ENCODE results near the gene CDKAL1.

The CDKAL1 gene

GRCh38 chr6:21102624-21103023 lies 568.4 kb downstream of the CDKAL1 start:
- WGBS (ENCODE audit: insufficient coverage, insufficient read length): no CpG with 5 or more reads among the region's 7 CpGs
- H3K4me1 ChIP-seq (ENCODE audit: control insufficient read depth, insufficient read depth, low read length): peaks cover 5% of the 10 kb centered on the region; the same call in 1 of the 2 replicates
- no peaks in the 10 kb centered on the region for H3K9me3 ChIP-seq (ENCODE audit: control insufficient read depth, insufficient read depth, low read length)
- H3K27ac ChIP-seq (ENCODE audit: low read length): no peak overlapping the region
- H3K4me3 ChIP-seq (ENCODE audit: low read length): no peak overlapping the region
- DNase-seq (ENCODE audit: low read depth, low spot score): no peak
- no peaks in the 10 kb centered on the region for H3K27me3 ChIP-seq (ENCODE audit: control insufficient read depth, insufficient read depth, low read length)
- H3K36me3 ChIP-seq (ENCODE audit: control insufficient read depth, insufficient read depth, low read length): no peaks in the 10 kb centered on the region

GRCh38 chr6:21103626-21104224 lies 569.5 kb downstream of the CDKAL1 start:
- no peak overlapping the region for H3K27ac ChIP-seq (ENCODE audit: low read length)
- WGBS (ENCODE audit: insufficient coverage, insufficient read length): no CpG with 5 or more reads among the region's 4 CpGs

GRCh38 chr6:21104288-21104687 lies 570.0 kb downstream of the CDKAL1 start:
- Histone ChIP-seq H3K4me1 (ENCODE audit: control insufficient read depth, insufficient read depth, low read length) (0 out of 2 replicates have a peak, but pooled peaks cover 1% of the 10 kb centered on the region), H3K9me3 (ENCODE audit: control insufficient read depth, insufficient read depth, low read length) (no peaks in the 10 kb centered on the region), H3K27ac (ENCODE audit: low read length) (no peak overlapping the region), H3K36me3 (ENCODE audit: control insufficient read depth, insufficient read depth, low read length) (no peaks in the 10 kb centered on the region), H3K27me3 (ENCODE audit: control insufficient read depth, insufficient read depth, low read length) (no peaks in the 10 kb centered on the region), H3K4me3 (ENCODE audit: low read length) (no peak overlapping the region)
- DNase-seq (ENCODE audit: low read depth, low spot score): no peak
- no CpG with 5 or more reads among the region's 2 CpGs for WGBS (ENCODE audit: insufficient coverage, insufficient read length)

More at GRCh38 chr6:21103626-21104224, 569.5 kb downstream of the CDKAL1 start:
- Histone ChIP-seq H3K4me1 (ENCODE audit: control insufficient read depth, insufficient read depth, low read length) (peaks cover 2% of the 10 kb centered on the region; the same call in 1 of the 2 replicates), H3K4me3 (ENCODE audit: low read length) (no peak overlapping the region), H3K9me3 (ENCODE audit: control insufficient read depth, insufficient read depth, low read length) (no peaks in the 10 kb centered on the region), H3K36me3 (ENCODE audit: control insufficient read depth, insufficient read depth, low read length) (no peaks in the 10 kb centered on the region), H3K27me3 (ENCODE audit: control insufficient read depth, insufficient read depth, low read length) (no peaks in the 10 kb centered on the region)
- DNase-seq (ENCODE audit: low read depth, low spot score): no peak

GRCh38 chr6:21107796-21108195 lies 573.5 kb downstream of the CDKAL1 start:
- Histone ChIP-seq H3K4me3 (ENCODE audit: low read length) (no peak overlapping the region), H3K27ac (ENCODE audit: low read length) (no peak overlapping the region), H3K9me3 (ENCODE audit: control insufficient read depth, insufficient read depth, low read length) (no peaks in the 10 kb centered on the region), H3K4me1 (ENCODE audit: control insufficient read depth, insufficient read depth, low read length) (no peaks in the 10 kb centered on the region), H3K27me3 (ENCODE audit: control insufficient read depth, insufficient read depth, low read length) (no peaks in the 10 kb centered on the region), H3K36me3 (ENCODE audit: control insufficient read depth, insufficient read depth, low read length) (no peaks in the 10 kb centered on the region)
- WGBS (ENCODE audit: insufficient coverage, insufficient read length): no CpG with 5 or more reads among the region's 3 CpGs
- DNase-seq (ENCODE audit: low read depth, low spot score): no peak

GRCh38 chr6:21109391-21110178 lies 575.3 kb downstream of the CDKAL1 start:
- Histone ChIP-seq H3K27ac (ENCODE audit: low read length) (no peak overlapping the region), H3K27me3 (ENCODE audit: control insufficient read depth, insufficient read depth, low read length) (no peaks in the 10 kb centered on the region), H3K36me3 (ENCODE audit: control insufficient read depth, insufficient read depth, low read length) (no peaks in the 10 kb centered on the region), H3K4me1 (ENCODE audit: control insufficient read depth, insufficient read depth, low read length) (no peaks in the 10 kb centered on the region), H3K4me3 (ENCODE audit: low read length) (no peak overlapping the region), H3K9me3 (ENCODE audit: control insufficient read depth, insufficient read depth, low read length) (no peaks in the 10 kb centered on the region)
- DNase-seq (ENCODE audit: low read depth, low spot score): no peak
- WGBS (ENCODE audit: insufficient coverage, insufficient read length): no CpG with 5 or more reads among the region's 5 CpGs

GRCh38 chr6:21110684-21111083 lies 576.4 kb downstream of the CDKAL1 start:
- H3K4me1 ChIP-seq (ENCODE audit: control insufficient read depth, insufficient read depth, low read length): no peaks in the 10 kb centered on the region
- no peak overlapping the region for H3K27ac ChIP-seq (ENCODE audit: low read length)
- H3K4me3 ChIP-seq (ENCODE audit: low read length): no peak overlapping the region
- no CpG with 5 or more reads among the region's 5 CpGs for WGBS (ENCODE audit: insufficient coverage, insufficient read length)
- DNase-seq (ENCODE audit: low read depth, low spot score): no peak
- H3K27me3 ChIP-seq (ENCODE audit: control insufficient read depth, insufficient read depth, low read length): no peaks in the 10 kb centered on the region
- no peaks in the 10 kb centered on the region for H3K36me3 ChIP-seq (ENCODE audit: control insufficient read depth, insufficient read depth, low read length)
- H3K9me3 ChIP-seq (ENCODE audit: control insufficient read depth, insufficient read depth, low read length): no peaks in the 10 kb centered on the region

GRCh38 chr6:21111093-21111725 lies 577.0 kb downstream of the CDKAL1 start:
- Histone ChIP-seq H3K9me3 (ENCODE audit: control insufficient read depth, insufficient read depth, low read length) (no peaks in the 10 kb centered on the region), H3K36me3 (ENCODE audit: control insufficient read depth, insufficient read depth, low read length) (no peaks in the 10 kb centered on the region), H3K27ac (ENCODE audit: low read length) (no peak overlapping the region), H3K27me3 (ENCODE audit: control insufficient read depth, insufficient read depth, low read length) (no peaks in the 10 kb centered on the region), H3K4me1 (ENCODE audit: control insufficient read depth, insufficient read depth, low read length) (no peaks in the 10 kb centered on the region), H3K4me3 (ENCODE audit: low read length) (no peak overlapping the region)
- no CpG with 5 or more reads among the region's 4 CpGs for WGBS (ENCODE audit: insufficient coverage, insufficient read length)
- DNase-seq (ENCODE audit: low read depth, low spot score): no peak

- H3K27me3 ChIP-seq (ENCODE audit: control insufficient read depth, insufficient read depth, low read length): no peaks in the 10 kb centered on the region
- no peaks in the 10 kb centered on the region for H3K4me1 ChIP-seq (ENCODE audit: control insufficient read depth, insufficient read depth, low read length)
- no peak for DNase-seq (ENCODE audit: low read depth, low spot score)
- H3K4me3 ChIP-seq (ENCODE audit: low read length): no peak overlapping the region
- H3K9me3 ChIP-seq (ENCODE audit: control insufficient read depth, insufficient read depth, low read length): no peaks in the 10 kb centered on the region
- no CpG with 5 or more reads among the region's 2 CpGs for WGBS (ENCODE audit: insufficient coverage, insufficient read length)
- H3K27ac ChIP-seq (ENCODE audit: low read length): no peak overlapping the region
- no peaks in the 10 kb centered on the region for H3K36me3 ChIP-seq (ENCODE audit: control insufficient read depth, insufficient read depth, low read length)
Measured at GRCh38 chr6:21115111-21115510, 580.9 kb downstream of the CDKAL1 start.

- Histone ChIP-seq H3K36me3 (ENCODE audit: control insufficient read depth, insufficient read depth, low read length) (no peaks in the 10 kb centered on the region), H3K4me1 (ENCODE audit: control insufficient read depth, insufficient read depth, low read length) (no peaks in the 10 kb centered on the region), H3K4me3 (ENCODE audit: low read length) (no peak overlapping the region), H3K27me3 (ENCODE audit: control insufficient read depth, insufficient read depth, low read length) (no peaks in the 10 kb centered on the region), H3K9me3 (ENCODE audit: control insufficient read depth, insufficient read depth, low read length) (no peaks in the 10 kb centered on the region), H3K27ac (ENCODE audit: low read length) (no peak overlapping the region)
- no peak for DNase-seq (ENCODE audit: low read depth, low spot score)
- WGBS (ENCODE audit: insufficient coverage, insufficient read length): no CpG with 5 or more reads among the region's 3 CpGs
Measured at GRCh38 chr6:21116736-21117135, 582.5 kb downstream of the CDKAL1 start.

GRCh38 chr6:21118216-21118780 lies 584.0 kb downstream of the CDKAL1 start:
- Histone ChIP-seq H3K4me1 (ENCODE audit: control insufficient read depth, insufficient read depth, low read length) (no peaks in the 10 kb centered on the region), H3K36me3 (ENCODE audit: control insufficient read depth, insufficient read depth, low read length) (no peaks in the 10 kb centered on the region), H3K9me3 (ENCODE audit: control insufficient read depth, insufficient read depth, low read length) (no peaks in the 10 kb centered on the region), H3K4me3 (ENCODE audit: low read length) (no peak overlapping the region), H3K27ac (ENCODE audit: low read length) (no peak overlapping the region), H3K27me3 (ENCODE audit: control insufficient read depth, insufficient read depth, low read length) (no peaks in the 10 kb centered on the region)
- DNase-seq (ENCODE audit: low read depth, low spot score): no peak
- WGBS (ENCODE audit: insufficient coverage, insufficient read length): no CpG with 5 or more reads among the region's 5 CpGs

Measured in iPS DF 6.9 (cell line).